Astrocyte (in vitro differentiated cells and primary cell): ENCODE measurements around the gene CCDC87.
"Not testable (repeated sequence)": the region's sequence is repeated elsewhere in the genome, so short reads cannot be mapped to it uniquely, and the experiment has no call there.

Experiments
- EZH2 ChIP-seq: IDR thresholded peaks from 2 replicates; pipeline ENCODE4 v1.6.1; 2012; ENCODE audit warnings: mild to moderate bottlenecking, low read length, inconsistent platforms; ENCODE audit not compliant: insufficient read depth
- TF ChIP-seq, protein P1 (sequence below): IDR thresholded peaks from 2 replicates; pipeline ENCODE4 v1.5.1; 2011; ENCODE audit warnings: low read depth, mild to moderate bottlenecking, inconsistent platforms, low read length, moderate library complexity; ENCODE audit not compliant: insufficient read depth

DNA sequence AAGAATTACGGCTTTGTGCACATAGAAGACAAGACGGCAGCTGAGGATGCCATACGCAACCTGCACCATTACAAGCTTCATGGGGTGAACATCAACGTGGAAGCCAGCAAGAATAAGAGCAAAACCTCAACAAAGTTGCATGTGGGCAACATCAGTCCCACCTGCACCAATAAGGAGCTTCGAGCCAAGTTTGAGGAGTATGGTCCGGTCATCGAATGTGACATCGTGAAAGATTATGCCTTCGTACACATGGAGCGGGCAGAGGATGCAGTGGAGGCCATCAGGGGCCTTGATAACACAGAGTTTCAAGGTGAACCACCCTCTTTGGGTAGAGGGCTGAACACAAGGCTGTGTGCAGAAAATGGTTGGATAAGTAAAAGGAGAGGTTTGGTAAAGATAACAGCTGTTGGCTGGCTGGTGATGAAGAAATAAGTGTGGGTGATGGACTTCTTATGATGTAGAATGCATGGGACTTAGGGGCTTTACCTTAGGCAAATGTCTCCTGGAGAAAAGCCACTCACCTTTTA lies 47.0 kb upstream of the CCDC87 start:
- TF ChIP-seq, protein P1, sequence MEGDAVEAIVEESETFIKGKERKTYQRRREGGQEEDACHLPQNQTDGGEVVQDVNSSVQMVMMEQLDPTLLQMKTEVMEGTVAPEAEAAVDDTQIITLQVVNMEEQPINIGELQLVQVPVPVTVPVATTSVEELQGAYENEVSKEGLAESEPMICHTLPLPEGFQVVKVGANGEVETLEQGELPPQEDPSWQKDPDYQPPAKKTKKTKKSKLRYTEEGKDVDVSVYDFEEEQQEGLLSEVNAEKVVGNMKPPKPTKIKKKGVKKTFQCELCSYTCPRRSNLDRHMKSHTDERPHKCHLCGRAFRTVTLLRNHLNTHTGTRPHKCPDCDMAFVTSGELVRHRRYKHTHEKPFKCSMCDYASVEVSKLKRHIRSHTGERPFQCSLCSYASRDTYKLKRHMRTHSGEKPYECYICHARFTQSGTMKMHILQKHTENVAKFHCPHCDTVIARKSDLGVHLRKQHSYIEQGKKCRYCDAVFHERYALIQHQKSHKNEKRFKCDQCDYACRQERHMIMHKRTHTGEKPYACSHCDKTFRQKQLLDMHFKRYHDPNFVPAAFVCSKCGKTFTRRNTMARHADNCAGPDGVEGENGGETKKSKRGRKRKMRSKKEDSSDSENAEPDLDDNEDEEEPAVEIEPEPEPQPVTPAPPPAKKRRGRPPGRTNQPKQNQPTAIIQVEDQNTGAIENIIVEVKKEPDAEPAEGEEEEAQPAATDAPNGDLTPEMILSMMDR, result not testable (repeated sequence)
- TF ChIP-seq EZH2, result not testable (repeated sequence)
